Measurements from ENCODE around the gene SIGLEC12. TPM values are rescaled to one million over a fixed set of nuclear protein-coding genes. Genes with fewer than 3 reads are reported as not detected.
"Not testable (repeated sequence)": the region's sequence is repeated elsewhere in the genome, so short reads cannot be mapped to it uniquely, and the experiment has no call there.

SIGLEC12 gene
- total RNA-seq, 1 donor from 2014 or later, result not detected

DNA sequence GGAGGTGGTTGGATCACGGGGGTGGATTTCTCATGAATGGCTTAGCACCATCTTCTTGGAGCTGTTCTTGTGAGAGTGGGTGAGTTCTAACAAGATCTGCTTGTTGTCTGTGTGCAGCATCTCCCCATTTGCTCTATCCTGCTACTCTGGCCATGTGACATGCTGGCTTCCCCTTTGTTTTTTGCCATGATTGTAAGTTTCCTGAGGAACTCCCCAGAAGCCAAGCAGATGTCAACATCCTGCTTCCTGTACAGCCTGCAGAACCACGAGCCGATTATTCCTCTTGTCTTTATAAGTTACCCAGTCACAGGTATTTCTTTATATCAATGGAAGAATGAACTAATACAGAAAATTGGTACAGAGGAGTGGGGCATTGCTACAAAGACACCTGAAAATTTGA lies 2.3 kb upstream of the SIGLEC12 start:
- Mint-ChIP-seq H3K36me3 (ENCODE audit: low read depth) (no peaks in the 10 kb centered on the region), H3K27me3 (ENCODE audit: low read depth) (peaks cover 49% of the 10 kb centered on the region), H3K27ac (ENCODE audit: unreplicated experiment) (no peak overlapping the region), H3K4me3 (no peak overlapping the region), H3K4me1 (no peaks in the 10 kb centered on the region), H3K9me3 (no peaks in the 10 kb centered on the region)
- TF ChIP-seq, protein P1, sequence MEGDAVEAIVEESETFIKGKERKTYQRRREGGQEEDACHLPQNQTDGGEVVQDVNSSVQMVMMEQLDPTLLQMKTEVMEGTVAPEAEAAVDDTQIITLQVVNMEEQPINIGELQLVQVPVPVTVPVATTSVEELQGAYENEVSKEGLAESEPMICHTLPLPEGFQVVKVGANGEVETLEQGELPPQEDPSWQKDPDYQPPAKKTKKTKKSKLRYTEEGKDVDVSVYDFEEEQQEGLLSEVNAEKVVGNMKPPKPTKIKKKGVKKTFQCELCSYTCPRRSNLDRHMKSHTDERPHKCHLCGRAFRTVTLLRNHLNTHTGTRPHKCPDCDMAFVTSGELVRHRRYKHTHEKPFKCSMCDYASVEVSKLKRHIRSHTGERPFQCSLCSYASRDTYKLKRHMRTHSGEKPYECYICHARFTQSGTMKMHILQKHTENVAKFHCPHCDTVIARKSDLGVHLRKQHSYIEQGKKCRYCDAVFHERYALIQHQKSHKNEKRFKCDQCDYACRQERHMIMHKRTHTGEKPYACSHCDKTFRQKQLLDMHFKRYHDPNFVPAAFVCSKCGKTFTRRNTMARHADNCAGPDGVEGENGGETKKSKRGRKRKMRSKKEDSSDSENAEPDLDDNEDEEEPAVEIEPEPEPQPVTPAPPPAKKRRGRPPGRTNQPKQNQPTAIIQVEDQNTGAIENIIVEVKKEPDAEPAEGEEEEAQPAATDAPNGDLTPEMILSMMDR (conservative IDR thresholded peaks at IDR 0.05), result no peak
- DNase-seq (ENCODE audit: low read depth, low spot score), result no peak

DNA sequence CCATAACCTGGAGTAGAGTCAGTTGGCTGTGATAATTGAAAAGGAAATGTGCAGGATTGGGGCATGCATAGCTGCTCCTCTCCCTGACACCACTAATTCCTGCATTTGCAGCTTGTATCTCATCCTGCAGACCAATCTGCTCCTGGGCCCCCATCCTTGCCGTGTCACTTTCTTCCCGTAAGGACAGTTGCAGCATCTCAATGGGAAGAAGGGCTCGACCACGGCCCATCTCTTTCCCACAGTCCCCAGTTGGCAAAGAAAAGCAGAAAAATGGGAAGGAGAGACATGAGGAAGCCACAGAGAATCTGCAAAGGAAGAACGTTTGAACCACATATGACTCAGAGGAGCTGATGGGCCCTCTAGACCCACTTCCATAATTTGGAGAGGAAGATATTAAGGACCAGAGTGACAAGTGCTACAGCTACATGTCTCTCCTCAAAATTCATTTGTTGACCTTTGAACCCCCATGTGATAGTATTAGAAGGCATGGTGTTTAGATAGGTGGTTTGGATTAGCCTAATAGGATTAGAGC lies 1.8 kb upstream of the SIGLEC12 start:
- TF ChIP-seq, protein P1 (conservative IDR thresholded peaks at IDR 0.05), result no peak
- no peaks in the 10 kb centered on the region for H3K9me3 Mint-ChIP-seq
- no peaks in the 10 kb centered on the region for H3K4me1 Mint-ChIP-seq
- no peak for DNase-seq (ENCODE audit: low read depth, low spot score)
- no peak overlapping the region for H3K27ac Mint-ChIP-seq (ENCODE audit: unreplicated experiment)
- no peak overlapping the region for H3K4me3 Mint-ChIP-seq
- H3K36me3 Mint-ChIP-seq (ENCODE audit: low read depth), result no peaks in the 10 kb centered on the region
- peaks cover 50% of the 10 kb centered on the region for H3K27me3 Mint-ChIP-seq (ENCODE audit: low read depth)

DNA sequence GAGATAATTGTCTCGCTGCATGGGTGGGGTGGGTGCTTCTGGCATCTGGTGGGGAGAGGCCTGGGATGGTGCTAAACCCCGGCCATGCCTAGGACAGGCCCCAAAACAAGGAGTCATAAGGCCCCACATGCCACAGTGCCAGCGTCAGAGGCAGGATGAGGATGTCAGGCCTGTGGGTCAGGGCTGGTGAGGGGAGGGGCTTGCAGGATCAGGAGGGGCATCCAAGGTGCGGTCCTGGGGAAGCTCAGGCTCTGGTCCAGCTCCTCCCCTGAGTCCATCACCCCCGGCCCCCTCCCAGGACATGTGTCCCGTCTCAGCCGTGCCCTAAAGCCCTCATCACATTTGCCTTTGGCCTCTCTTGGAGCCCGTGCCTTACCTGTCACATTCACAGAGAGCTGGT lies 669 bp downstream of the SIGLEC12 start:
- H3K9me3 Mint-ChIP-seq; H3K4me3 Mint-ChIP-seq; H3K36me3 Mint-ChIP-seq (ENCODE audit: low read depth); H3K27ac Mint-ChIP-seq (ENCODE audit: unreplicated experiment); H3K4me1 Mint-ChIP-seq; DNase-seq (ENCODE audit: low read depth, low spot score): not testable (repeated sequence)
- H3K27me3 Mint-ChIP-seq (ENCODE audit: low read depth), result peaks cover 50% of the 10 kb centered on the region

DNA sequence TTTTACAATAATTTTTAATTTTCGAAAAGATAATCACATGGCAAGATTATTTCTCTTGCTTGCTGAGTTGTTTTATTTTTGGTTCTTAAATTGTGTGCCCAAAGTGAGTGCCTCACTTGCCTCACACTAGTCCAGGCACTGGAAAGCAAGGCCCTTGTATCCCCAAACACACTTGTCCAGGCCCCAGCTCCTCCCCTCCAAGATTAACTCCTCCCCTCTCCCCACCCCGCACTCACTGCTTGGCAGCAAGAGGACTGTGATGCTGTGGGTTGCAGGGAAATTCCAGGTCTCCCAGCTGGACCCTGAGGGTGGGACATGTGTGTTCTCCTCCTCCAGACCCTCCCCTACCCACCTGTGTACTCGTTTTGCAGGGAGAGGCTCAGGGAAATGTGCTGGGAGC lies 3.9 kb downstream of the SIGLEC12 start:
- H3K4me1 Mint-ChIP-seq, result no peaks in the 10 kb centered on the region
- H3K9me3 Mint-ChIP-seq, result no peaks in the 10 kb centered on the region
- H3K27ac Mint-ChIP-seq (ENCODE audit: unreplicated experiment), result no peak overlapping the region
- peaks cover 48% of the 10 kb centered on the region for H3K27me3 Mint-ChIP-seq (ENCODE audit: low read depth)
- no peaks in the 10 kb centered on the region for H3K36me3 Mint-ChIP-seq (ENCODE audit: low read depth)
- DNase-seq (ENCODE audit: low read depth, low spot score), result no peak
- TF ChIP-seq, protein P1 (conservative IDR thresholded peaks at IDR 0.05), result no peak
- no peak overlapping the region for H3K4me3 Mint-ChIP-seq

DNA sequence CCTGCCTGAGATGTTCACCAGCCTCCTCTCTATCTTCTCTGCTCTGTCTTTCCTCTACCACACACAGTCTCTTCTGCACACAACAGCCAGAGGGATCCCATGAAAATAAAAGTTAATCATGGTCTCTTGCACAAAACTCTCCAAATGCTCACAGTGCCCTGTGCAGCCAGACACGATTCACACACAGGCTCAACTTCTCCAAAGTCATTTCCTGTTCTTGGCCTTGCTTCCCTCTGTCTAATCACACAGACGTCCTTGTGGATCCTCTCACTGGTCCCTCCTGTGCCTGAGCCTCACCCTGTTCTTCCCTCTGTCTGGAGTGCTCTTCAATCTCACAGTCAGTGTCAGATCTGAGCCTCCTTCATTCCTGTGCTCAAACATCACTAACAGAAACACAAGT lies 7.8 kb downstream of the SIGLEC12 start:
- Mint-ChIP-seq H3K9me3 (no peaks in the 10 kb centered on the region), H3K36me3 (ENCODE audit: low read depth) (no peaks in the 10 kb centered on the region), H3K4me1 (no peaks in the 10 kb centered on the region), H3K27ac (ENCODE audit: unreplicated experiment) (no peak overlapping the region), H3K27me3 (ENCODE audit: low read depth) (peaks cover 65% of the 10 kb centered on the region), H3K4me3 (no peak overlapping the region)
- TF ChIP-seq, protein P1 (conservative IDR thresholded peaks at IDR 0.05), result no peak
- DNase-seq (ENCODE audit: low read depth, low spot score), result no peak

DNA sequence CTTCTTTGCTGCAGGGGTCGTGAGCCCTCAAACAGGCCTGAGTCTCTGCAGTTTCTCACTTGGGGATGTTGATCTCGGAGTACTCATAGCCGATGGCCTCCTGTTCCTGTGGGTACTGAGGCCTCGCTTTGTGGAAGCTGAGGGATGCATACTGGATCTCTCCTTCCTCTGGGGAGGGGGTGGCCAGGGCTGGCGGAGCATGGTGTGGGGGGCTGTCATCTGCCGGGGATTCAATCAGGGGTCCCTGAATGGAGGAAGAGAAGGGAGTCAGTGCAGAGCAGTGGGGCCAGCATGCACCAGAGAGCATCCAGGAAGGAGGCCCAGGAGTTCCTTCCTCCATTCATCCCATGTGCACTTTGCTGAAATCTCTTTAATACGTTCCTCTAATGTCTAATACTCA lies 10.0 kb downstream of the SIGLEC12 start:
- no peak for DNase-seq (ENCODE audit: low read depth, low spot score)
- TF ChIP-seq, protein P1 (conservative IDR thresholded peaks at IDR 0.05), result no peak
- H3K4me3 Mint-ChIP-seq, result no peak overlapping the region
- H3K36me3 Mint-ChIP-seq (ENCODE audit: low read depth), result no peaks in the 10 kb centered on the region
- H3K27ac Mint-ChIP-seq (ENCODE audit: unreplicated experiment), result no peak overlapping the region
- no peaks in the 10 kb centered on the region for H3K4me1 Mint-ChIP-seq
- H3K9me3 Mint-ChIP-seq, result no peaks in the 10 kb centered on the region
- peaks cover 52% of the 10 kb centered on the region for H3K27me3 Mint-ChIP-seq (ENCODE audit: low read depth)
